ENCODE data around the gene HECW1.
"Not testable (repeated sequence)": the region's sequence is repeated elsewhere in the genome, so short reads cannot be mapped to it uniquely, and the experiment has no call there.

Gene HECW1

GRCh38 chr7:43467406-43467805 lies 355.0 kb downstream of the HECW1 start:
- DNase-seq (ENCODE audit: low read depth, low spot score) = no peak

- DNase-seq (ENCODE audit: low read depth, low spot score) = no peak
These were observed 355.4 kb downstream of the HECW1 start for GRCh38 chr7:43467846-43468245.

DNA sequence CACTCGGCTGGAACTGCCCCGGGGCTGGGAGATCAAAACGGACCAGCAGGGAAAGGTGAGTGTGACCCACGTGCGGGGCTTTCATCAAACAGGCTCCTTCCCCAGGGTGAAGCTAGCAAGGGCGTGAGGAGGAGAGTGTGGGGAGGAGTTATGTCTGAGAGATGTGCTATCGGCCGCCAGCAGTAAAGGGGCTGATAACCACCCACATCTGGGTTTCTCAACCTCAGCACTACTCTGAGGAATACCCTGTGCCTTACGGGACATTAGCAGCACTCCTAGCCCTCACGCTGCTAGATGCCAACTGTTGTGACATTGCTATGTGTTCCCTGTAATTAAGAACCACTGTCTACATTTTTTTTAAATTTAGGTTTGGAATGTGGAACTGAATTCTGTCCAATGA lies 356.6 kb downstream of the HECW1 start:
- no peak for DNase-seq (ENCODE audit: low read depth, low spot score)

DNA sequence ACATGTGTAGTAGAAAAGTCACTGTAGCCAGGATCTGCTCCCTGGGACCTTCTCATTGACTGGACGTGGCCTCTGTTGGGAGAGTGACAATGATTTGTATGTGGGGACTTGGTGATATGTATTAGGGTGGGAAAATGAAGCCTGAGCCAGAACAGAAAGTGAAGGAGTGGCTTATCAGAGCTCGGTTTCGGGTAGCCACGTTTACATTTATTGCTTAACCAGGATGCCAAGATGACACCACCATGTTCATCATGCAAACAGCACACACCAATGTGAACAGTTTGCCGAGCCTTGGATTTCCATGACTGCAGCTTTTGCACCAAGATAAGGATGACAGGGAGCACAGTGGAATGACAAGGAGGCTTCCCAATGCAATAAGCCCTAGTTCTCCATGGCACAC lies 357.7 kb downstream of the HECW1 start:
- DNase-seq (ENCODE audit: low read depth, low spot score) = no peak

DNA sequence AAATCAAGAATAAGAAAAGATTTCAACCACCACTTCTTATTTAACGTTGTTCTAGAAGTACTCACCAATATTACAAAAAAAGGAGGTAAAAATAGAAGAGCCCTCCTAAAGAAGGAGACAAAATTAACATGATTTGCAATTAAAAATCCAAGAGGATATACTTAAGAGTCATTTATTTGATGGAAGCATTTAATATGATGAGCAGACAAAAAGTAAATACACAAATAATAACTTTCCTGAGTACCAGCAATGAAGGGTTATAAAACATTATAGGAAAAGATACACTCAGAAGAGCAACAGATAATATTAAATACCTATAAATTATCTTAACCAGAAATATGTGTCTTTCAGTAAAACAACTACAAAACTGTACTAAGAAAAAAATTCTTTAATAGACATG lies 363.5 kb downstream of the HECW1 start:
- DNase-seq (ENCODE audit: low read depth, low spot score) = no peak

DNA sequence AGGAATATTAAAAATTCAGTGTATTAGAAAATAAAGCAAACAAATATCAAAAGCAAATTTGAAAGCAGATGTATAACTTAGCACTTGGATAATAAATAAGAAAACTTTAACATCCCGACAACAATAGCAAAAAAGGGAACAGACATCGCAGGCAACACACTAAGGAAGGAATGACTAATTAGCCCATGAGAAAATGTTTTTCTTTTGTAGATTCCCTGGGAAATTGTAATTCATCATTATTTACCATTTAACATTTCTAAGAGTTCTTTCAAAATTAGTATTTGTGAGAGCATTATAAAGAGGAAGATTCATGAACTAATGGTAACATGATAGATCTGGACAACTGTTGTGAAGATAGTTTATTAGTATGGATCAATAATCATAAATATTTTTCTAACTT lies 364.4 kb downstream of the HECW1 start:
- DNase-seq (ENCODE audit: low read depth, low spot score) = no peak

DNA sequence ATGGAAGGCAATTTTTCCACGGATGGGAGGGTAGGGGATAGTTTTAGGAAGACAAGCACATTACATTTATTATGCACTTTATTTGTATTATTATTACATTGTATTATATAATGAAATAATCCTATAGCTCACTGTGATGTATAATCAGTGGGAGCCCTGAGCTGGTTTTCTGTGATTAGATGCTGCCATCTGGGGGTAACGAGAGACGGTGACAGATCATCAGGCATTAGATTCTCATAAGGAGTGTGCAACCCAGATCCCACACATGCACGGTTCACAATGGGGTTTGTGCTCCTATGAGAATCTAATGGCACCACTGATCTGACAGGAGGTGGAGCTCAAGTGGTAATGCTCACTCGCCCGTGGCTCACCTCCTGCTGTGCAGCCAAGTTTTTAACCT lies 366.6 kb downstream of the HECW1 start:
- DNase-seq (ENCODE audit: low read depth, low spot score) = no peak

GRCh38 chr7:43479543-43479942 lies 367.1 kb downstream of the HECW1 start:
- no peak for DNase-seq (ENCODE audit: low read depth, low spot score)

- no peak for DNase-seq (ENCODE audit: low read depth, low spot score)
These were observed 368.1 kb downstream of the HECW1 start for GRCh38 chr7:43480581-43480980.

DNA sequence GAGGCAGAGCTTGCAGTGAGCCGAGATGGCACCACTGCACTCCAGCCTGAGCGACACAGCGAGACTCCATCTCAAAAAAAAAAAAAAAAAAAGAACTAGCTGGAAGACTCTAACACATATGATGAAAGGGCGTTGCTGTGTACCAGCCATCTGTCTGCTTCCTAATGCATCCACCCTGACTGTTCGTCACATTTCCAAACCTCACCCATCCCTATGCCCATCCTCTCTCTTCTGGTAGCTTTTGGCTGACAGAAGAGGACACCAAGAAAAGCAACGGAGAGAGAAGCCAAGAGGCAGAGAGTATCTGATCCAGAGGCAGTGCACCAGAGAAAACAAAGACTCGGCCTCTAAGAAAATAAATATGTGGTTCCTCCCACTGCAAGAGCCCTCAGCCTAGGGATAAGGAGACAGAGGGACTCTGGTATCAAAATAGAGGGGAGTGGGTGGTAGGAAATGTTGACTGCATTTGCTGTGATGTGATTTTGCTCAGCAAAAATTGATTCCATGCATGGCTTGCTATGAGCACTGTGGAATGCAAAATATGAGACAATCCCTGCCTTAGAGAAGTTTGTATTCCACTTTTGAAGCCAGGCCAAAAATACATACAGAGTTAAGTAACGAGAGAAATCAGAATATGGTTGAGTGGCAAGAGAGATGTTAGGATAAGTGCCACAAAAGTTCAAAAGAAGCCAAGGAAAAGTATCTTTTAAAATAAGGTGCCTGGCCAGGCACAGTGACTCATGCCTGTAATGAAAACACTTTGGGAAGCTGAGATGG lies 369.6 kb downstream of the HECW1 start:
- no peak for DNase-seq (ENCODE audit: low read depth, low spot score)

- no peak for DNase-seq (ENCODE audit: low read depth, low spot score)
These were observed 370.3 kb downstream of the HECW1 start for GRCh38 chr7:43482679-43483252.

DNA sequence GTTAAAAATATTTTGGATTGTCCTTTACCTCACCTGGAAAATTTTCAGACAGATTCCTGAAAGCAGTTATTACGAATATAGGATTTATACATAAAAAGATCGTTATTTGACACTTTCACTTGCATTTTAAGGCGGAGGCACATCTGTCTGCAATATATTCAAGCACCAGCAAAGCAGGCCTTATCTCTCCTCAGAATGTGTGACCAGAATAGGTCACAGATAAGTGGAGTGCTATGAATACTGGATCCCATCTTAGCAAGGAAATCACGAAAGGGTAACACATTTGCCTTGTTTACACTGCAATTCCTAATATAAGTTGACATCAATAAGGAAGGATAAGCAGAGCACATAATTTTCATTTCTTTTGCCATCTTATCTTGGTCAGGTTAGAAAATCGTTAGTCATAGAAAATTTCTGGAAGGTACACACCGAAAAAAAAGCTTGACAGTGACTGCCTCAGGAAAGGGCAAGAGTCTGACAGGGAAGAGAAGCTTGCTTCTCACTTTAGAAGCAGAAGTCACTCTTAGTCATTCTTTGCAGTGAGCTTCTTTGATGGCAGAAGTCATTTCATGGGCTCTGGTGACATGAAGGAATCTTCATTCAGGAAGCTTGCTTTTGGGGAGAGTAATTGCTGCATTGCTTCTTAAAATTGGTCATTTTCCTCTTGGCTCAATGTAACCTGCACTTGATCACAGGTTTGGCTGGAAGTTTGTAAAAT lies 372.4 kb downstream of the HECW1 start:
- DNase-seq (ENCODE audit: low read depth, low spot score) = no peak

DNA sequence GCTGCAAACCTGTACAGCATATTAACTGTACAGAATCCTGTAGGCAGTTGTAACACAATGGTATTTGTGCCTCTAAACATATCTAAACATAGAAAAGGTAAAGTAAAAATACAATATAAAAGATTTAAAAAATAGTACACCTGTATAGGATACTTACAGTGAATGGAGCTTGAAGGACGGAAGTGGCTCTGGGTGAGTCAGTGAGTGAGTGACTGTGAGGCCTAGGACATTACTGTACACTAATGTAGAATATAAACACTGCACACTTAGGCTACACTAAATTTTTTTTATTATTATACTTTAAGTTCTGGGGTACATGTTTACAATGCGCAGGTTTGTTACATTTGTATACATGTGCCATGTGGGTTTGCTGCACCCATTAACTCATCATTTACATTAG lies 373.1 kb downstream of the HECW1 start:
- DNase-seq (ENCODE audit: low read depth, low spot score) = no peak

DNA sequence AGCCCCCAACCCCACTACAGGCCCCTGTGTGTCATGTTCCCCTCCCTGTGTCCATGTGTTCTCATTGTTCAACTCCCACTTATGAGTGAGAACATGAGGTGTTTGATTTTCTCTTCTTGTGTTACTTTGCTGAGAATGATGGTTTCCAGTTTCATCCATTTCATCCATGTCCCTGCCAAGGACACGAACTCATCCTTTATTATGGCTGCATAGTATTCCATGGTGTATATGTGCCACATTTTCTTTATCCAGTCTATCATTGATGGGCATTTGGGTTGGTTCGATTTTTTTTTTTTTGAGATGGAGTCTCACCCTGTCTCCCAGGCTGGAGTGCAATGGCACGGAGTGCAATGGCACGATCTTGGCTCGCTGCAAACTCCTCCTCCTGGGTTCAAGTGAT lies 373.6 kb downstream of the HECW1 start:
- not testable (repeated sequence) for DNase-seq (ENCODE audit: low read depth, low spot score)

GRCh38 chr7:43486634-43487033 lies 374.2 kb downstream of the HECW1 start:
- DNase-seq (ENCODE audit: low read depth, low spot score) = no peak

DNA sequence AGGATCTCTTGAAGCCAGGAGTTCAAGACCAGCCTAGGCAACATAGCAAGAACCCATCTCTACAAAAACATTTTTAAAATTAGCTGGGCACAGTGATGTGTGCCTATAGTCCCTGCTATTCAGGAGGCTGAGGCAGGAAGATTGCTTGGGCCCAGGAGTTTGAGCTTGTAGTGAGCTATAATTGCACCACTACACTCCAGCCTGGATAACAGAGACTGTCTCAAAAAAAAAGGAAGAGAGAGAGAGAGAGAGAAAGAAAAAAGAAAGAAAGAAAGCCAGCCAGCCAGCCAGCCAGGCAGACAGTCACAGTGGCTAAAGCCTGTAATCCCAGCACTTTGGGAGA lies 375.3 kb downstream of the HECW1 start:
- no peak for DNase-seq (ENCODE audit: low read depth, low spot score)

- DNase-seq (ENCODE audit: low read depth, low spot score) = no peak
These were observed 376.8 kb downstream of the HECW1 start for GRCh38 chr7:43489257-43489656.

- DNase-seq (ENCODE audit: low read depth, low spot score) = no peak
These were observed 377.6 kb downstream of the HECW1 start for GRCh38 chr7:43490016-43490415.

DNA sequence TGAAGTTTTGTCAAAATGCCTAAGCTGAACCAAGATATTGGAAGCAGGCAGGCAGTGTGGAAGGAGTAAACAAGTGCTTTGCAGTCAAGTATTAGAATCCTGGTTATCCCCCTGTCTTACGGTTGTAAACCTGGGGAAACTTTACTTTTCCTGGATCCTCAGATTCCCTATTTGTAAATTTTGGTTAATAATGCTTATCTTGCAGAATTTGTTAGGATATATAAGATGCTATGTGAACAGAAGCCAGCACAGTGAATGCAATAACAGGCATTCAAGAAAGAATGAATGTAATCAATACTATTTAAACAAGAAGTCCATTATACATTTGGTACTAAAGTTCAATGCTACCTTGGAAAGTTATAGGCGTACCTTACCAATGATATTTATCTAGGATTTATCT lies 378.7 kb downstream of the HECW1 start:
- no peak for DNase-seq (ENCODE audit: low read depth, low spot score)

DNA sequence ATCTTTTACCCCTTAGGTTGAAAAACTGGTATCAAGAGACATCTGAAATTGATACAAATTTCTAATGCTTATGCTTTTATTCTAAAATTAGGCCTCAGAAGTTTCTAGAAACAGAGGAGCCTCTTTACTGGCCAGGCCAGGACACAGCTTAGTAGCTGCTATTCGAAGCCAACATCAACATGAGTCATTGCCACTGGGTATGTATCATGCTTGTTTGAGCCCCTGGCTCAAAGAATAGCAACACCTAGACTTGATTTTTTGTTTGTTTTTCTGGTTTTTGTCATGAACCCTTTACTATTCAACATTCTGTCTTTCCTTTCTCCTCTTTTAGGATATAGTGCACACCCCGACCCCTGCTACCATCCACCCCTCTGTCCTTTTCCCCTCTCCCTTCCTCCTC lies 379.5 kb downstream of the HECW1 start:
- DNase-seq (ENCODE audit: low read depth, low spot score) = no peak

- DNase-seq (ENCODE audit: low read depth, low spot score) = no peak
These were observed 380.4 kb downstream of the HECW1 start for GRCh38 chr7:43492896-43493295.

- no peak for DNase-seq (ENCODE audit: low read depth, low spot score)
These were observed 383.1 kb downstream of the HECW1 start for GRCh38 chr7:43495572-43495971.

GRCh38 chr7:43496596-43496995 lies 384.1 kb downstream of the HECW1 start:
- no peak for DNase-seq (ENCODE audit: low read depth, low spot score)

Data from activated CD4-positive, CD25-positive, alpha-beta regulatory T cell treated with anti-CD3 and anti-CD28 coated beads, Interleukin-2, amount 50 U/mL, for 16 hours (primary cell).